ENCODE results near the gene TERT.

TERT gene

GRCh38 chr5:1222147-1222546, 72.7 kb downstream of the TERT start:
- no peak overlapping the region for H3K27ac ChIP-seq (ENCODE audit: insufficient read depth, low read length, poor library complexity, severe bottlenecking)
- H3K9me3 ChIP-seq (ENCODE audit: control insufficient read depth, low read length), result no peaks in the 10 kb centered on the region
- H3K36me3 ChIP-seq (ENCODE audit: control insufficient read depth, insufficient read depth, low read length), result no peaks in the 10 kb centered on the region
- no peak for DNase-seq
- H3K27me3 ChIP-seq (replicated peaks; ENCODE audit: control insufficient read depth, insufficient read depth, low read length, poor library complexity, severe bottlenecking), result no peaks in the 10 kb centered on the region
- no peak overlapping the region for H3K4me3 ChIP-seq (ENCODE audit: insufficient read depth, low read depth, low read length, poor library complexity, severe bottlenecking)
- no peaks in the 10 kb centered on the region for H3K4me1 ChIP-seq (ENCODE audit: control insufficient read depth, insufficient read depth, low read length, poor library complexity, severe bottlenecking)

- no peaks in the 10 kb centered on the region for H3K36me3 ChIP-seq (ENCODE audit: control insufficient read depth, insufficient read depth, low read length)
- DNase-seq, result no peak
- H3K4me1 ChIP-seq (ENCODE audit: control insufficient read depth, insufficient read depth, low read length, poor library complexity, severe bottlenecking), result no peaks in the 10 kb centered on the region
- no peak overlapping the region for H3K4me3 ChIP-seq (ENCODE audit: insufficient read depth, low read depth, low read length, poor library complexity, severe bottlenecking)
- H3K27me3 ChIP-seq (replicated peaks; ENCODE audit: control insufficient read depth, insufficient read depth, low read length, poor library complexity, severe bottlenecking), result no peaks in the 10 kb centered on the region
- no peaks in the 10 kb centered on the region for H3K9me3 ChIP-seq (ENCODE audit: control insufficient read depth, low read length)
- H3K27ac ChIP-seq (ENCODE audit: insufficient read depth, low read length, poor library complexity, severe bottlenecking), result no peak overlapping the region
These were observed 73.1 kb downstream of the TERT start for GRCh38 chr5:1221721-1222120.

GRCh38 chr5:1220831-1221230, 74.0 kb downstream of the TERT start:
- H3K27ac ChIP-seq (ENCODE audit: insufficient read depth, low read length, poor library complexity, severe bottlenecking), result no peak overlapping the region
- H3K4me3 ChIP-seq (ENCODE audit: insufficient read depth, low read depth, low read length, poor library complexity, severe bottlenecking), result no peak overlapping the region
- DNase-seq, result no peak
- H3K4me1 ChIP-seq (ENCODE audit: control insufficient read depth, insufficient read depth, low read length, poor library complexity, severe bottlenecking), result no peaks in the 10 kb centered on the region
- H3K9me3 ChIP-seq (ENCODE audit: control insufficient read depth, low read length), result no peaks in the 10 kb centered on the region
- H3K36me3 ChIP-seq (ENCODE audit: control insufficient read depth, insufficient read depth, low read length), result no peaks in the 10 kb centered on the region
- H3K27me3 ChIP-seq (replicated peaks; ENCODE audit: control insufficient read depth, insufficient read depth, low read length, poor library complexity, severe bottlenecking), result no peaks in the 10 kb centered on the region

- H3K27me3 ChIP-seq (replicated peaks; ENCODE audit: control insufficient read depth, insufficient read depth, low read length, poor library complexity, severe bottlenecking), result no peaks in the 10 kb centered on the region
- no peak overlapping the region for H3K27ac ChIP-seq (ENCODE audit: insufficient read depth, low read length, poor library complexity, severe bottlenecking)
- no peaks in the 10 kb centered on the region for H3K9me3 ChIP-seq (ENCODE audit: control insufficient read depth, low read length)
- no peak for DNase-seq
- no peaks in the 10 kb centered on the region for H3K36me3 ChIP-seq (ENCODE audit: control insufficient read depth, insufficient read depth, low read length)
- H3K4me3 ChIP-seq (ENCODE audit: insufficient read depth, low read depth, low read length, poor library complexity, severe bottlenecking), result no peak overlapping the region
- no peaks in the 10 kb centered on the region for H3K4me1 ChIP-seq (ENCODE audit: control insufficient read depth, insufficient read depth, low read length, poor library complexity, severe bottlenecking)
These were observed 74.5 kb downstream of the TERT start for GRCh38 chr5:1220351-1220750.

DNA sequence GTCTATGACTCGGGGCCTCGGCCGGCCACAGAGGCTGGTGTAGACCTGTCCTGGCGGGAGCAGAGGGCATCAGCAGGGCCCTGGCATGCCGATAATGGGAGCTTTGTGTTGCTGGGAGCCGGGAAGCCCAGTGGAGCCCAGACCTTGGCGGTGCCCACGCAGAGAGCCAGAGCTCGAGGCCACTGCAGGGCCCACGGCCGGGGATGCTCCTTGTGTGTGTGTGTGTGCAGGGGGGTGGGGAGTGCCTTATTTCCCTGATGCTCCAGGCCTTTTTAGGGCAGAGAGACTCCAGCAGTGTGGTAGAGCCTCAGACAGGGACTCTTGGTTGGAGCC, 75.1 kb downstream of the TERT start:
- Histone ChIP-seq H3K9me3 (ENCODE audit: control insufficient read depth, low read length) (no peaks in the 10 kb centered on the region), H3K4me1 (ENCODE audit: control insufficient read depth, insufficient read depth, low read length, poor library complexity, severe bottlenecking) (no peaks in the 10 kb centered on the region), H3K27me3 (replicated peaks; ENCODE audit: control insufficient read depth, insufficient read depth, low read length, poor library complexity, severe bottlenecking) (no peaks in the 10 kb centered on the region), H3K27ac (ENCODE audit: insufficient read depth, low read length, poor library complexity, severe bottlenecking) (no peak overlapping the region), H3K36me3 (ENCODE audit: control insufficient read depth, insufficient read depth, low read length) (no peaks in the 10 kb centered on the region), H3K4me3 (ENCODE audit: insufficient read depth, low read depth, low read length, poor library complexity, severe bottlenecking) (no peak overlapping the region)
- no peak for DNase-seq

DNA sequence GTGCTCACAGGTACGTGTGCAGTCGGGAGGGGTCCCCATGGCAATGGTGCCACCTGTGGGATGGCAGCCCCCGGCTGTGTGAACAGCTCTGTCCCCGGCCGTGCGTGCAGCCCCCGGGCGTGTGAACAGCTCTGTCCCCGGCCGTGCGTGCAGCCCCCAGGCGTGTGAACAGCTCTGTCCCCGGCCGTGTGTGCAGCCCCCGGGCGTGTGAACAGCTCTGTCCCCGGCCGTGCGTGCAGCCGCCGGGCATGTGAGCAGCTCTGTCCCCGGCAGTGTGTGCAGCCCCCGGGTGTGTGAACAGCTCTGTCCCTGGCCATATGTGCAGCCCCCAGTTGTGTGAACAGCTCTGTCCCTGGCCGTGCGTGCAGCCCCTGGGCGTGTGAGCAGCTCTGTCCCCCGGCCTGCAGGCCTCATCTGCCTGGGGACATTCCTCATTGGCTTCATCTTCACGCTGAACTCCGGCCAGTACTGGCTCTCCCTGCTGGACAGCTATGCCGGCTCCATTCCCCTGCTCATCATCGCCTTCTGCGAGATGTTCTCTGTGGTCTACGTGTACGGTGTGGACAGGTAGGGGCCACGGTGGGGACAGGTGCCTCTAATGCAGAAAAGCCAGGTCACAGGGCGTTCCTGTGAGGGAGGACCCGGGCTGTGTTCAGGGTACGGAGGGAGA, 75.6 kb downstream of the TERT start:
- H3K4me1 ChIP-seq (ENCODE audit: control insufficient read depth, insufficient read depth, low read length, poor library complexity, severe bottlenecking), result no peaks in the 10 kb centered on the region
- no peaks in the 10 kb centered on the region for H3K9me3 ChIP-seq (ENCODE audit: control insufficient read depth, low read length)
- no peak for DNase-seq
- H3K27ac ChIP-seq (ENCODE audit: insufficient read depth, low read length, poor library complexity, severe bottlenecking), result no peak overlapping the region
- no peaks in the 10 kb centered on the region for H3K36me3 ChIP-seq (ENCODE audit: control insufficient read depth, insufficient read depth, low read length)
- no peaks in the 10 kb centered on the region for H3K27me3 ChIP-seq (replicated peaks; ENCODE audit: control insufficient read depth, insufficient read depth, low read length, poor library complexity, severe bottlenecking)
- H3K4me3 ChIP-seq (ENCODE audit: insufficient read depth, low read depth, low read length, poor library complexity, severe bottlenecking), result no peak overlapping the region

- H3K27me3 ChIP-seq (replicated peaks; ENCODE audit: control insufficient read depth, insufficient read depth, low read length, poor library complexity, severe bottlenecking), result no peaks in the 10 kb centered on the region
- no peak for DNase-seq
- H3K4me1 ChIP-seq (ENCODE audit: control insufficient read depth, insufficient read depth, low read length, poor library complexity, severe bottlenecking), result no peaks in the 10 kb centered on the region
- no peaks in the 10 kb centered on the region for H3K36me3 ChIP-seq (ENCODE audit: control insufficient read depth, insufficient read depth, low read length)
- H3K9me3 ChIP-seq (ENCODE audit: control insufficient read depth, low read length), result no peaks in the 10 kb centered on the region
- no peak overlapping the region for H3K27ac ChIP-seq (ENCODE audit: insufficient read depth, low read length, poor library complexity, severe bottlenecking)
- no peak overlapping the region for H3K4me3 ChIP-seq (ENCODE audit: insufficient read depth, low read depth, low read length, poor library complexity, severe bottlenecking)
These were observed 76.4 kb downstream of the TERT start for GRCh38 chr5:1218351-1219080.

- no peak for DNase-seq
- Histone ChIP-seq H3K9me3 (ENCODE audit: control insufficient read depth, low read length) (no peaks in the 10 kb centered on the region), H3K4me1 (ENCODE audit: control insufficient read depth, insufficient read depth, low read length, poor library complexity, severe bottlenecking) (no peaks in the 10 kb centered on the region)
These were observed 77.2 kb downstream of the TERT start for GRCh38 chr5:1217596-1218206.

DNA sequence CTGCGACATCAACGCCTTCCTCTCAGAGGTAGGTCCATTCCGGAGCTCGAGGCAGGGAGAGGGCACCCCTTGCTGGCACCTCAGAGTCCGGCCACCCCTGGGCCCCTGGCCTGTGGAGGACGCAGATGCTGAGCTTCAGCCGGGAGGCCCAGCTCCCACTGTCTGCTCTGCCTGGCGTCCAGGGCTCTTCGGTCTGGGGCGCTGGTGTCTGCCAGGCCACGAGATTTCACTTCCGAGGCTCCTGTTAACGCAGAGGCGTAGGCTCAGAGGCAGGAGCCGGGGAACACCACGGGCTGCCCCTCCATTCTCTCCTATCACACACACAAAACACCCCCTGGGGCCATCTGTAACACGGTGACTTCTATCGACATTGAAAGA, 78.0 kb downstream of the TERT start:
- Histone ChIP-seq H3K9me3 (ENCODE audit: control insufficient read depth, low read length) (no peaks in the 10 kb centered on the region), H3K27me3 (replicated peaks; ENCODE audit: control insufficient read depth, insufficient read depth, low read length, poor library complexity, severe bottlenecking) (no peaks in the 10 kb centered on the region), H3K4me3 (ENCODE audit: insufficient read depth, low read depth, low read length, poor library complexity, severe bottlenecking) (no peak overlapping the region), H3K4me1 (ENCODE audit: control insufficient read depth, insufficient read depth, low read length, poor library complexity, severe bottlenecking) (no peaks in the 10 kb centered on the region), H3K27ac (ENCODE audit: insufficient read depth, low read length, poor library complexity, severe bottlenecking) (no peak overlapping the region), H3K36me3 (ENCODE audit: control insufficient read depth, insufficient read depth, low read length) (no peaks in the 10 kb centered on the region)
- no peak for DNase-seq

More at GRCh38 chr5:1217596-1218206, 77.2 kb downstream of the TERT start:
- Histone ChIP-seq H3K27me3 (replicated peaks; ENCODE audit: control insufficient read depth, insufficient read depth, low read length, poor library complexity, severe bottlenecking) (no peaks in the 10 kb centered on the region), H3K4me3 (ENCODE audit: insufficient read depth, low read depth, low read length, poor library complexity, severe bottlenecking) (no peak overlapping the region), H3K27ac (ENCODE audit: insufficient read depth, low read length, poor library complexity, severe bottlenecking) (no peak overlapping the region), H3K36me3 (ENCODE audit: control insufficient read depth, insufficient read depth, low read length) (no peaks in the 10 kb centered on the region)

- no peak overlapping the region for H3K27ac ChIP-seq (ENCODE audit: insufficient read depth, low read length, poor library complexity, severe bottlenecking)
- no peaks in the 10 kb centered on the region for H3K36me3 ChIP-seq (ENCODE audit: control insufficient read depth, insufficient read depth, low read length)
- no peak overlapping the region for H3K4me3 ChIP-seq (ENCODE audit: insufficient read depth, low read depth, low read length, poor library complexity, severe bottlenecking)
- no peak for DNase-seq
- no peaks in the 10 kb centered on the region for H3K9me3 ChIP-seq (ENCODE audit: control insufficient read depth, low read length)
- no peaks in the 10 kb centered on the region for H3K4me1 ChIP-seq (ENCODE audit: control insufficient read depth, insufficient read depth, low read length, poor library complexity, severe bottlenecking)
- H3K27me3 ChIP-seq (replicated peaks; ENCODE audit: control insufficient read depth, insufficient read depth, low read length, poor library complexity, severe bottlenecking), result no peaks in the 10 kb centered on the region
These were observed 78.5 kb downstream of the TERT start for GRCh38 chr5:1216211-1216917.

All from effector memory CD4-positive, alpha-beta T cell (primary cell).